Activated CD8-positive, alpha-beta memory T cell treated with anti-CD3 and anti-CD28 coated beads, Interleukin-2, amount 10 ng/mL, durations not matched to agents 7 days and 5 days (primary cell): ENCODE results near the gene WFDC8. TPM values are rescaled to one million over a fixed set of nuclear protein-coding genes. Genes with fewer than 3 reads are reported as not detected.
"Not testable (repeated sequence)": the region's sequence is repeated elsewhere in the genome, so short reads cannot be mapped to it uniquely, and the experiment has no call there.

Experiments used
- ATAC-seq: fragments of 150-1000 bp; cut with Tn5 transposase; one replicate; pipeline ENCODE4 v1.10.0; 2021; ENCODE audit warnings: moderate library complexity
- CTCF ChIA-PET: fragments of 350-600 bp; sonication (Branson Sonifier 250); formaldehyde crosslinking; loops from one replicate; lab custom pipeline; 2021; ENCODE audit warnings: antibody characterized with exemption; lab: Charles Lee
- DNase-seq: peaks from one replicate; pipeline ENCODE4 v3.0.0-alpha.2; 2020
- H3K27ac Mint-ChIP-seq: one replicate; pipeline ENCODE4 v1.8.0; 2021; ENCODE audit warnings: mild to moderate bottlenecking, mixed read lengths
- H3K27me3 Mint-ChIP-seq: one replicate; pipeline ENCODE4 v1.8.0; 2021; ENCODE audit warnings: mixed read lengths
- H3K36me3 Mint-ChIP-seq: one replicate; pipeline ENCODE4 v1.8.0; 2021; ENCODE audit warnings: mild to moderate bottlenecking, mixed read lengths
- H3K4me1 Mint-ChIP-seq: one replicate; pipeline ENCODE4 v1.8.0; 2021; ENCODE audit warnings: mixed read lengths
- H3K4me3 Mint-ChIP-seq: one replicate; pipeline ENCODE4 v1.8.0; 2021; ENCODE audit warnings: mild to moderate bottlenecking, moderate library complexity, mixed read lengths
- H3K9me3 Mint-ChIP-seq: one replicate; pipeline ENCODE4 v1.8.0; 2022; ENCODE audit warnings: low read depth, mixed read lengths
- total RNA-seq, 2 experiments: library from RNA; stranded (reverse); gene quantifications; one replicate each; pipeline ENCODE4 v1.2.3, GENCODE V29; 2021

The WFDC8 gene
- total RNA-seq, 2 experiments from 2014 or later: not detected

GRCh38 chr20:45583502-45583901, 4.4 kb upstream of the WFDC8 start:
- no peaks in the 10 kb centered on the region for H3K4me1 Mint-ChIP-seq
- H3K27ac Mint-ChIP-seq: no peak overlapping the region
- H3K9me3 Mint-ChIP-seq: no peaks in the 10 kb centered on the region
- DNase-seq (no peak), ATAC-seq (no peak)
- peaks cover 34% of the 10 kb centered on the region for H3K27me3 Mint-ChIP-seq
- H3K4me3 Mint-ChIP-seq: no peak overlapping the region
- CTCF ChIA-PET: no interaction called here
- no peaks in the 10 kb centered on the region for H3K36me3 Mint-ChIP-seq

GRCh38 chr20:45581702-45582101, 2.6 kb upstream of the WFDC8 start:
- no peak for ATAC-seq
- Mint-ChIP-seq H3K4me1 (no peaks in the 10 kb centered on the region), H3K27ac (no peak overlapping the region), H3K4me3 (no peak overlapping the region), H3K9me3 (no peaks in the 10 kb centered on the region), H3K27me3 (peaks cover 36% of the 10 kb centered on the region), H3K36me3 (no peaks in the 10 kb centered on the region)
- CTCF ChIA-PET: no interaction called here
- DNase-seq: no peak

GRCh38 chr20:45578231-45578630, 853 bp downstream of the WFDC8 start:
- Mint-ChIP-seq H3K4me3 (no peak overlapping the region), H3K27ac (no peak overlapping the region), H3K36me3 (no peaks in the 10 kb centered on the region), H3K4me1 (no peaks in the 10 kb centered on the region), H3K9me3 (no peaks in the 10 kb centered on the region), H3K27me3 (peaks cover 40% of the 10 kb centered on the region)
- ATAC-seq (no peak), DNase-seq (no peak)
- CTCF ChIA-PET: no interaction called here

- H3K4me3 Mint-ChIP-seq: no peak overlapping the region
- CTCF ChIA-PET: no interaction called here
Observed at GRCh38 chr20:45576995-45577394, 2.1 kb downstream of the WFDC8 start.

GRCh38 chr20:45575931-45576330, 3.2 kb downstream of the WFDC8 start:
- Mint-ChIP-seq H3K27ac (no peak overlapping the region), H3K4me3 (no peak overlapping the region), H3K36me3 (no peaks in the 10 kb centered on the region), H3K9me3 (no peaks in the 10 kb centered on the region), H3K4me1 (no peaks in the 10 kb centered on the region), H3K27me3 (peaks cover 42% of the 10 kb centered on the region)
- ATAC-seq (no peak), DNase-seq (no peak)
- CTCF ChIA-PET: no interaction called here

More at GRCh38 chr20:45576995-45577394, 2.1 kb downstream of the WFDC8 start:
- no peak overlapping the region for H3K27ac Mint-ChIP-seq
- no peaks in the 10 kb centered on the region for H3K4me1 Mint-ChIP-seq
- ATAC-seq: no peak
- H3K27me3 Mint-ChIP-seq: peaks cover 42% of the 10 kb centered on the region
- no peak for DNase-seq
- H3K36me3 Mint-ChIP-seq: no peaks in the 10 kb centered on the region
- H3K9me3 Mint-ChIP-seq: no peaks in the 10 kb centered on the region

- H3K27ac Mint-ChIP-seq, H3K36me3 Mint-ChIP-seq, H3K4me3 Mint-ChIP-seq, ATAC-seq, CTCF ChIA-PET, H3K9me3 Mint-ChIP-seq, DNase-seq, H3K4me1 Mint-ChIP-seq: not testable (repeated sequence)
- H3K27me3 Mint-ChIP-seq: peaks cover 29% of the 10 kb centered on the region
Observed at GRCh38 chr20:45569650-45570049, 9.4 kb downstream of the WFDC8 start.

- Mint-ChIP-seq H3K9me3 (peaks cover 2% of the 10 kb centered on the region), H3K4me3 (no peak overlapping the region), H3K27me3 (peaks cover 22% of the 10 kb centered on the region), H3K27ac (no peak overlapping the region), H3K36me3 (no peaks in the 10 kb centered on the region), H3K4me1 (no peaks in the 10 kb centered on the region)
- ATAC-seq: no peak
- no peak for DNase-seq
- CTCF ChIA-PET: no interaction called here
Observed at GRCh38 chr20:45564760-45565276, 14.3 kb downstream of the WFDC8 start.

- Mint-ChIP-seq H3K9me3 (no peaks in the 10 kb centered on the region), H3K4me3 (no peak overlapping the region), H3K27ac (no peak overlapping the region), H3K27me3 (peaks cover 21% of the 10 kb centered on the region), H3K4me1 (no peaks in the 10 kb centered on the region), H3K36me3 (no peaks in the 10 kb centered on the region)
- no peak for ATAC-seq
- no peak for DNase-seq
- CTCF ChIA-PET: no interaction called here
Observed at GRCh38 chr20:45555198-45555597, 23.9 kb downstream of the WFDC8 start.

- CTCF ChIA-PET: no interaction called here
- H3K9me3 Mint-ChIP-seq: no peaks in the 10 kb centered on the region
- no peak overlapping the region for H3K4me3 Mint-ChIP-seq
- H3K4me1 Mint-ChIP-seq: no peaks in the 10 kb centered on the region
- no peak for ATAC-seq
- H3K27ac Mint-ChIP-seq: no peak overlapping the region
- no peaks in the 10 kb centered on the region for H3K36me3 Mint-ChIP-seq
- H3K27me3 Mint-ChIP-seq: peaks cover 21% of the 10 kb centered on the region
- DNase-seq: no peak
Observed at GRCh38 chr20:45552456-45552855, 26.6 kb downstream of the WFDC8 start.

- DNase-seq (no peak), ATAC-seq (no peak)
- Mint-ChIP-seq H3K27ac (no peak overlapping the region), H3K9me3 (no peaks in the 10 kb centered on the region), H3K4me1 (no peaks in the 10 kb centered on the region), H3K4me3 (no peak overlapping the region), H3K27me3 (peaks cover 26% of the 10 kb centered on the region), H3K36me3 (no peaks in the 10 kb centered on the region)
- CTCF ChIA-PET: interaction anchor here (0.9 to 1.0 kb wide), 2 partner anchors 34 to 220 kb away, joined by 3 to 4 read pairs; no protein-coding TSS in a partner anchor
Observed at GRCh38 chr20:45550765-45551164, 28.3 kb downstream of the WFDC8 start.

- CTCF ChIA-PET: no interaction called here
- no peak for DNase-seq
- Mint-ChIP-seq H3K4me3 (no peak overlapping the region), H3K9me3 (no peaks in the 10 kb centered on the region), H3K27me3 (peaks cover 31% of the 10 kb centered on the region), H3K4me1 (no peaks in the 10 kb centered on the region), H3K36me3 (no peaks in the 10 kb centered on the region), H3K27ac (no peak overlapping the region)
- ATAC-seq: no peak
Observed at GRCh38 chr20:45548410-45548809, 30.7 kb downstream of the WFDC8 start.

GRCh38 chr20:45547206-45547770, 31.8 kb downstream of the WFDC8 start, which contains the start of gene EPPIN:
Gene EPPIN, minus strand, starts transcription at chr20:45547401. Its CDS starts 44 bp downstream, at chr20:45547357.
- Mint-ChIP-seq H3K27ac (no peak within 1 kb of the TSS), H3K36me3 (no peaks in the 10 kb centered on the region), H3K4me3 (no peak within 1 kb of the TSS), H3K4me1 (no peaks in the 10 kb centered on the region), H3K9me3 (no peaks in the 10 kb centered on the region), H3K27me3 (peaks cover 35% of the 10 kb centered on the region)
- DNase-seq (no peak), ATAC-seq (no peak)
- CTCF ChIA-PET: no interaction called here

- Mint-ChIP-seq H3K27me3 (peaks cover 43% of the 10 kb centered on the region), H3K9me3 (no peaks in the 10 kb centered on the region), H3K4me3 (no peak overlapping the region), H3K36me3 (no peaks in the 10 kb centered on the region), H3K27ac (no peak overlapping the region), H3K4me1 (no peaks in the 10 kb centered on the region)
- no peak for ATAC-seq
- CTCF ChIA-PET: no interaction called here
- no peak for DNase-seq
Observed at GRCh38 chr20:45545754-45546453, 33.2 kb downstream of the WFDC8 start.

GRCh38 chr20:45545351-45545750, 33.7 kb downstream of the WFDC8 start:
- Mint-ChIP-seq H3K27me3 (peaks cover 42% of the 10 kb centered on the region), H3K36me3 (no peaks in the 10 kb centered on the region), H3K4me3 (no peak overlapping the region), H3K27ac (no peak overlapping the region), H3K9me3 (no peaks in the 10 kb centered on the region), H3K4me1 (no peaks in the 10 kb centered on the region)
- DNase-seq: no peak
- no peak for ATAC-seq
- CTCF ChIA-PET: no interaction called here
